OCI-LY3 (cell line): ENCODE measurements around the gene GPR158.

ENCODE experiments used
- EZH2phosphoT487 ChIP-seq: fragments of 200-600 bp; shearing (Covaris generic); IDR thresholded peaks from 2 replicates; pipeline ENCODE4 v1.6.1; 2018; ENCODE audit warnings: antibody characterized with exemption, mixed run types, low read depth
- TF ChIP-seq, protein P1 (sequence below): fragments of 200-600, 300-600 bp; sonication (generic); IDR thresholded peaks from 2 replicates; pipeline ENCODE4 v1.5.1; 2014; ENCODE audit warnings: antibody characterized with exemption, low read length, low read depth

DNA sequence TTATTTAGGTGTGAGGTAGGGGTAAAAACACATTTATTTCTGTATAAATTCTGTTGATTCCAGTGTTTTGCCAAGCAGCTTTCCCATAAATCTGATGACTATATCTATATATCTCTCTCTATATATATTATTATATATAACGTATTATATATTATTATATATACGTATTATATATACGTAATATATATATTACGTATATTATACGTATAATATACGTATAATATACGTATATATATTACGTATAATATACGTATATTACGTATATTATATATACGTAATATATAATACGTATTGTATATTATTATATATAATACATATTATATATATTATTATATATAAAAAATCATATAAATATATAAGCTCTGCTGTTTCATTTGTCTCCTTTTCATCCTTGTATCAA is 163.5 kb downstream of the GPR158 start:
- TF ChIP-seq, protein P1, sequence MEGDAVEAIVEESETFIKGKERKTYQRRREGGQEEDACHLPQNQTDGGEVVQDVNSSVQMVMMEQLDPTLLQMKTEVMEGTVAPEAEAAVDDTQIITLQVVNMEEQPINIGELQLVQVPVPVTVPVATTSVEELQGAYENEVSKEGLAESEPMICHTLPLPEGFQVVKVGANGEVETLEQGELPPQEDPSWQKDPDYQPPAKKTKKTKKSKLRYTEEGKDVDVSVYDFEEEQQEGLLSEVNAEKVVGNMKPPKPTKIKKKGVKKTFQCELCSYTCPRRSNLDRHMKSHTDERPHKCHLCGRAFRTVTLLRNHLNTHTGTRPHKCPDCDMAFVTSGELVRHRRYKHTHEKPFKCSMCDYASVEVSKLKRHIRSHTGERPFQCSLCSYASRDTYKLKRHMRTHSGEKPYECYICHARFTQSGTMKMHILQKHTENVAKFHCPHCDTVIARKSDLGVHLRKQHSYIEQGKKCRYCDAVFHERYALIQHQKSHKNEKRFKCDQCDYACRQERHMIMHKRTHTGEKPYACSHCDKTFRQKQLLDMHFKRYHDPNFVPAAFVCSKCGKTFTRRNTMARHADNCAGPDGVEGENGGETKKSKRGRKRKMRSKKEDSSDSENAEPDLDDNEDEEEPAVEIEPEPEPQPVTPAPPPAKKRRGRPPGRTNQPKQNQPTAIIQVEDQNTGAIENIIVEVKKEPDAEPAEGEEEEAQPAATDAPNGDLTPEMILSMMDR = no peak
- no peak for TF ChIP-seq EZH2phosphoT487
